ENCODE results near the gene TCF21. TPM values are rescaled to one million over a fixed set of nuclear protein-coding genes. Genes with fewer than 3 reads are reported as not detected.

TCF21 gene
- total and polyA plus RNA-seq, 2 of the 13 experiments (the other 11 are each of a cell fraction or from before 2014, with no cell fraction given) = not detected

DNA sequence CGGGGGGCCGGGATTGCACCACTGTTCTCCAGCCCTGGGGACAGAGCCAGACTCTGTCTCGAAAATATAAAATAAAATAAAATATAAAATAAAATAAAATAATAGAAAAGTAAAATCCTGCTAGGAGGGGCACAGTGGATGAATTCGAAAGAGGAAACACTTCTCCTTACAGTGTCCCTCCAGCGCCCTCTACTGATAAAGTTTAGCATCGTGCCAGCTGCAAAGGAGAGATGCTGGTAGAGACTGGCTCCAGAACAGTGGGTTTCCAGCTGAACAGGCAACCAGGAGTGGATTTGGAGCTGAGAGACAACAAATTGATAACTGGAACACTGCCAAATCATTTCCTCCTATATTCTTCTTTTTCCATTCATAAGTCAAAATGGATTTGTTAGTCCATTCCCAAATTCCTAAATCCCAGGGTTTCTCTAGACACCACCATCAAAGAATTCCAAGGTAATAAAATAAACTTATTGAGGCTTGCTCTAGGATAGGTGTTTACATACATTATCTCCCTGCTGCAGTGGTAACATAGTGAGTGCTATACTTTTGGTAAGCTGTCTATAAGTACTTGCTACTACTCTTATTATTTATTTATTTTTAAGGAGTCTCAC, 32.4 kb downstream of the TCF21 start (continued):
- TF ChIP-seq, protein P1, sequence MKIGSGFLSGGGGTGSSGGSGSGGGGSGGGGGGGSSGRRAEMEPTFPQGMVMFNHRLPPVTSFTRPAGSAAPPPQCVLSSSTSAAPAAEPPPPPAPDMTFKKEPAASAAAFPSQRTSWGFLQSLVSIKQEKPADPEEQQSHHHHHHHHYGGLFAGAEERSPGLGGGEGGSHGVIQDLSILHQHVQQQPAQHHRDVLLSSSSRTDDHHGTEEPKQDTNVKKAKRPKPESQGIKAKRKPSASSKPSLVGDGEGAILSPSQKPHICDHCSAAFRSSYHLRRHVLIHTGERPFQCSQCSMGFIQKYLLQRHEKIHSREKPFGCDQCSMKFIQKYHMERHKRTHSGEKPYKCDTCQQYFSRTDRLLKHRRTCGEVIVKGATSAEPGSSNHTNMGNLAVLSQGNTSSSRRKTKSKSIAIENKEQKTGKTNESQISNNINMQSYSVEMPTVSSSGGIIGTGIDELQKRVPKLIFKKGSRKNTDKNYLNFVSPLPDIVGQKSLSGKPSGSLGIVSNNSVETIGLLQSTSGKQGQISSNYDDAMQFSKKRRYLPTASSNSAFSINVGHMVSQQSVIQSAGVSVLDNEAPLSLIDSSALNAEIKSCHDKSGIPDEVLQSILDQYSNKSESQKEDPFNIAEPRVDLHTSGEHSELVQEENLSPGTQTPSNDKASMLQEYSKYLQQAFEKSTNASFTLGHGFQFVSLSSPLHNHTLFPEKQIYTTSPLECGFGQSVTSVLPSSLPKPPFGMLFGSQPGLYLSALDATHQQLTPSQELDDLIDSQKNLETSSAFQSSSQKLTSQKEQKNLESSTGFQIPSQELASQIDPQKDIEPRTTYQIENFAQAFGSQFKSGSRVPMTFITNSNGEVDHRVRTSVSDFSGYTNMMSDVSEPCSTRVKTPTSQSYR (CRISPR knock-in tag; IDR thresholded peaks at IDR 0.05; ENCODE audit: borderline replicate concordance) = no peak
- TF ChIP-seq ZFP37 (CRISPR knock-in tag; IDR thresholded peaks at IDR 0.05; ENCODE audit: borderline replicate concordance) (no peak), SMC3 (IDR thresholded peaks at IDR 0.05; ENCODE audit: low read length) (peak; percentile 14; the same call in 1 of the 2 replicates), EED (CRISPR knock-in tag; IDR thresholded peaks at IDR 0.05) (no peak), HNF4G (IDR thresholded peaks at IDR 0.05; ENCODE audit: borderline replicate concordance, low read depth, low read length) (no peak), HNF4G (CRISPR knock-in tag; IDR thresholded peaks at IDR 0.05; ENCODE audit: borderline replicate concordance, low read depth) (no peak), ZNF598 (CRISPR knock-in tag; IDR thresholded peaks at IDR 0.05; ENCODE audit: borderline replicate concordance) (no peak), STAG1 (CRISPR knock-in tag; IDR thresholded peaks at IDR 0.05) (peak; percentile 63)
- TF ChIP-seq, protein P2, sequence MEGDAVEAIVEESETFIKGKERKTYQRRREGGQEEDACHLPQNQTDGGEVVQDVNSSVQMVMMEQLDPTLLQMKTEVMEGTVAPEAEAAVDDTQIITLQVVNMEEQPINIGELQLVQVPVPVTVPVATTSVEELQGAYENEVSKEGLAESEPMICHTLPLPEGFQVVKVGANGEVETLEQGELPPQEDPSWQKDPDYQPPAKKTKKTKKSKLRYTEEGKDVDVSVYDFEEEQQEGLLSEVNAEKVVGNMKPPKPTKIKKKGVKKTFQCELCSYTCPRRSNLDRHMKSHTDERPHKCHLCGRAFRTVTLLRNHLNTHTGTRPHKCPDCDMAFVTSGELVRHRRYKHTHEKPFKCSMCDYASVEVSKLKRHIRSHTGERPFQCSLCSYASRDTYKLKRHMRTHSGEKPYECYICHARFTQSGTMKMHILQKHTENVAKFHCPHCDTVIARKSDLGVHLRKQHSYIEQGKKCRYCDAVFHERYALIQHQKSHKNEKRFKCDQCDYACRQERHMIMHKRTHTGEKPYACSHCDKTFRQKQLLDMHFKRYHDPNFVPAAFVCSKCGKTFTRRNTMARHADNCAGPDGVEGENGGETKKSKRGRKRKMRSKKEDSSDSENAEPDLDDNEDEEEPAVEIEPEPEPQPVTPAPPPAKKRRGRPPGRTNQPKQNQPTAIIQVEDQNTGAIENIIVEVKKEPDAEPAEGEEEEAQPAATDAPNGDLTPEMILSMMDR (CRISPR knock-in tag; IDR thresholded peaks at IDR 0.05) = peak; percentile 70
